ENCODE data around the gene LYVE1.

Gene LYVE1

GRCh38 chr11:10556590-10556989, 11.9 kb downstream of the LYVE1 start:
- no peak for DNase-seq (ENCODE audit: low read depth)

- DNase-seq (ENCODE audit: low read depth): no peak
Observed at GRCh38 chr11:10551845-10552352, 16.6 kb downstream of the LYVE1 start.

- DNase-seq (ENCODE audit: low read depth): no peak
Observed at GRCh38 chr11:10551290-10551592, 17.2 kb downstream of the LYVE1 start.

GRCh38 chr11:10550503-10551289, 17.8 kb downstream of the LYVE1 start:
- DNase-seq (ENCODE audit: low read depth): no peak

- no peak for DNase-seq (ENCODE audit: low read depth)
Observed at GRCh38 chr11:10544491-10545465, 23.7 kb downstream of the LYVE1 start.

- DNase-seq (ENCODE audit: low read depth): no peak
Observed at GRCh38 chr11:10543782-10544181, 24.7 kb downstream of the LYVE1 start.

GRCh38 chr11:10542776-10543175, 25.7 kb downstream of the LYVE1 start:
- no peak for DNase-seq (ENCODE audit: low read depth)

- no peak for DNase-seq (ENCODE audit: low read depth)
Observed at GRCh38 chr11:10541561-10541930, 26.9 kb downstream of the LYVE1 start.

- DNase-seq (ENCODE audit: low read depth): peak; percentile 95
Observed at GRCh38 chr11:10540915-10541560, 27.4 kb downstream of the LYVE1 start, which contains the start of gene RNF141. TSS of gene RNF141 (minus strand) at chr11:10541187. CDS start at chr11:10534158, 7,029 bp downstream.

GRCh38 chr11:10540546-10540914, 27.9 kb downstream of the LYVE1 start:
- DNase-seq (ENCODE audit: low read depth): no peak

GRCh38 chr11:10539339-10539738, 29.1 kb downstream of the LYVE1 start:
- no peak for DNase-seq (ENCODE audit: low read depth)

- no peak for DNase-seq (ENCODE audit: low read depth)
Observed at GRCh38 chr11:10538924-10539323, 29.5 kb downstream of the LYVE1 start.

GRCh38 chr11:10537600-10537999, 30.9 kb downstream of the LYVE1 start:
- no peak for DNase-seq (ENCODE audit: low read depth)

GRCh38 chr11:10534316-10534715, 34.1 kb downstream of the LYVE1 start:
- DNase-seq (ENCODE audit: low read depth): no peak

GRCh38 chr11:10533323-10533722, 35.1 kb downstream of the LYVE1 start:
- DNase-seq (ENCODE audit: low read depth): no peak

- no peak for DNase-seq (ENCODE audit: low read depth)
Observed at GRCh38 chr11:10532526-10532925, 35.9 kb downstream of the LYVE1 start.

GRCh38 chr11:10529279-10529678, 39.2 kb downstream of the LYVE1 start:
- DNase-seq (ENCODE audit: low read depth): no peak

GRCh38 chr11:10528121-10528520, 40.3 kb downstream of the LYVE1 start:
- no peak for DNase-seq (ENCODE audit: low read depth)

- no peak for DNase-seq (ENCODE audit: low read depth)
Observed at GRCh38 chr11:10526974-10527918, 41.2 kb downstream of the LYVE1 start.

GRCh38 chr11:10524471-10524870, 44.0 kb downstream of the LYVE1 start:
- DNase-seq (ENCODE audit: low read depth): no peak

- DNase-seq (ENCODE audit: low read depth): no peak
Observed at GRCh38 chr11:10522921-10523320, 45.5 kb downstream of the LYVE1 start.

Data from stimulated activated CD8-positive, alpha-beta memory T cell treated with anti-CD3 and anti-CD28 coated beads, Interleukin-15, amount 100 ng/mL, for 1 hour (primary cell).